Stimulated activated effector memory CD8-positive, alpha-beta T cell treated with anti-CD3 and anti-CD28 coated beads, Interleukin-12 subunit alpha, Interleukin-12 subunit beta, amount 100 ng/mL, for 72 hours (primary cell): ENCODE measurements around the gene AGMAT.

Experiments used
- ATAC-seq: fragments of 150-1000 bp; cut with Tn5 transposase; 2 replicates; pipeline ENCODE4 v1.10.0; 2021
- DNase-seq, 2 donors: peaks; one replicate each; pipeline ENCODE4 v3.0.0; 2021 to 2022; ENCODE audit warnings: low spot score in 2 of 2
- H3K27ac Mint-ChIP-seq: one replicate; pipeline ENCODE4 v1.8.0; 2022; ENCODE audit warnings: mild to moderate bottlenecking, mixed read lengths
- H3K36me3 Mint-ChIP-seq: one replicate; pipeline ENCODE4 v1.8.0; 2022; ENCODE audit warnings: mild to moderate bottlenecking, mixed read lengths
- H3K4me1 Mint-ChIP-seq: one replicate; pipeline ENCODE4 v1.8.0; 2022; ENCODE audit warnings: mixed read lengths
- H3K4me3 Mint-ChIP-seq: one replicate; pipeline ENCODE4 v1.8.0; 2022; ENCODE audit warnings: mild to moderate bottlenecking, mixed read lengths
- H3K9me3 Mint-ChIP-seq: one replicate; pipeline ENCODE4 v1.8.0; 2022; ENCODE audit warnings: mixed read lengths

Gene AGMAT

DNA sequence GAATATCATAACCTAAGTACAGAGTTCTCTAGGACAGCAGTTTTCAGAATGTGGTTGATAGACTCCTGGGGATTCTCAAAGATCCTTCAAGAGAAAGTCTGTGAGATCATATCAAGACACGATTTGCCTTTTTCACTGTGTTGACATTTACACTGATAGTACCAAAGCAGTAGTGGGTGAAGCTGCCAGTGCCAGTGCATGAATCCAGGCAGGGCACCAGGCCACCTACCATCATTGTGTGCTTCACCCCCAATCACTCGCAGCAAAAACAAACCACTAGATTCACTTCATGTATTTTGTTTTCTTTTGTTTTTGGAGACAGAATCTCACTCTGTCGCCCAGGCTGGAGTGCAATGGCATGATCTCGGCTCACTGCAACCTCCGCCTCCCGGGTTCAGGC lies 34.3 kb downstream of the AGMAT start:
- DNase-seq, result no peak
- Mint-ChIP-seq H3K27ac (no peak overlapping the region), H3K36me3 (peaks cover 49% of the 10 kb centered on the region)

DNA sequence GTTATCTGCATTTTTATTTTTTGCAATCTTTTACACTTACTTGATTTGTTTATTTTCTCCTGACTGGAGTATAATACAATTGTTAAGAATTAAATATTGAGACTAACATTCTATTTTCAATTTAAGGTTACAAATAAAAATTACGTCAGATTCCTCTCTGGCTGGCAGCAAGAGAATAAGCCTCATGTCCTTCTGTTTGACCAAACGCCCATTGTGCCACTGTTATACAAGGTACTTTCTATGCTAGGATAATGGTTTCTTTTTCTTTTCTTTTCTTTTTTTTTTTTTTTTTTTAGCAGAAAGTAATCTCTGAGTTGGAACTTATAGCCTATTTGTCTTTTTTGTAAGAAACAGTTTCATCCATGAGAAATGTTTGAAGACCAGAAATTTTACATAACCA lies 38.2 kb downstream of the AGMAT start:
- Mint-ChIP-seq H3K4me1 (no peaks in the 10 kb centered on the region), H3K4me3 (no peak overlapping the region), H3K36me3 (peaks cover 64% of the 10 kb centered on the region), H3K27ac (no peak overlapping the region), H3K9me3 (no peaks in the 10 kb centered on the region)
- DNase-seq (no peak), ATAC-seq (no peak)

More for the DNA sequence above, 34.3 kb downstream of the AGMAT start:
- H3K9me3 Mint-ChIP-seq, result no peaks in the 10 kb centered on the region
- H3K4me1 Mint-ChIP-seq, result no peaks in the 10 kb centered on the region
- no peak overlapping the region for H3K4me3 Mint-ChIP-seq
- ATAC-seq, result no peak

DNA sequence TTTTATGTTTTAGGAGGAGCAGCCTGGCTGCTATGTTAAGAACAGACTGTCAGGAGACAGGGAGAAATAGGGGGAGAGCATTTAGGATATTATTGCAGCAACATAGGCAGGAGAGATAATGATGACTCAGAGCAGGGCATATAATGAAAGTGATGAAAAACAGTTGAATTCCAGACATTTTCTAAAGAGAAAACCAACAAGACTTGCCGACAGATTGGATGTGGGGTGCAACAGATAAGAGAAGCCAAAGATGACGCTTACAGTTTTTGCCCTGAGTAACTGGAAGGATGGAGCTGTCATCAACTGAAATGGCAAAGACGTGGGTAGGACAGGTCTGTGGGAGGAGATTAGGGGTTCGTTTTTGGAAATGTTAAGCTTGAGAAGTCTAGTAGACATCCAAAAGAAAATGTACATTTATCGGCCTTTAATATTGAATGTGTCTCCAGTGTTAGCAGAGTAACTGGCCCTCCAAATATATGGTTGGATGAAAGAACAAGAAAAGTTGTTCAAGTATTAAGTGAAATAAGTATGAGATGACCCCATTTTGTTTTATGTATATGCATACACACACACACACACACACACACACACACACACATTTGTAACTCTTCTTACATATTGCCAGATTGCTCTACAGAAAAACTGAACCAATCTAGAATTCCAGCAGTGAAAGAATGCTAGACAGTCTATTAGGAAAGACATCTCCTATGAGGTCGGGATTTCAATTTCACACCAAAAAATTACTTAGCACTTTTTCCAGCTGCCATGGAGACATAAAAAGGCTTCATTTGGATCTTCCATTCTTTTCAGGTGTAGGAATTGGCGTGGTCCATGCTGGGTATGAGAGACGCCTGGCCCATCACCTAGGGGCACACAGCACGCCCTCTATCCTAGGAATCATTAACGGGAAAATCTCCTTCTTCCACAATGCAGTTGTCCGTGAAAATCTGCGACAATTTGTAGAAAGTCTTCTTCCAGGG lies 41.0 kb downstream of the AGMAT start:
- Mint-ChIP-seq H3K4me1 (no peaks in the 10 kb centered on the region), H3K36me3 (peaks cover 73% of the 10 kb centered on the region), H3K9me3 (no peaks in the 10 kb centered on the region), H3K4me3 (no peak overlapping the region), H3K27ac (peak overlapping the region; percentile 14)
- ATAC-seq (no peak), DNase-seq (no peak)

DNA sequence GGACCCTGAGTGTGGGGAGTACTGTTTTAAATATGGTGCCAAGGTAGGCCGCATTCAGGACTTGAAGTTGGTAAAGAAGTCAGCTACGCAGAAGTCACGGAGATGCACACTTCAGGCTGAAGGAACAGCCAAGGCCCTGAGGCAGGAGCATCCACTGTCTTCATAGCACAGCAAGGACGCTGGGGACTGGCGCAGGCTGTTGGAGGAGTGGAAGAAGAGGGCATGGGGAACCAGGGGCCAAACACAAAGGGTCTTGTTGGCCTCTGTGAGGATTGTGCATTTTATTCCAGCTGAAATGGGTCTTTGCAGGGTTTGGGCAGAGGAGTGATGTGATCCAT lies 41.6 kb downstream of the AGMAT start:
- H3K9me3 Mint-ChIP-seq, result no peaks in the 10 kb centered on the region
- no peak for ATAC-seq
- H3K4me1 Mint-ChIP-seq, result no peaks in the 10 kb centered on the region
- H3K4me3 Mint-ChIP-seq, result no peak overlapping the region
- peaks cover 73% of the 10 kb centered on the region for H3K36me3 Mint-ChIP-seq
- peak overlapping the region; percentile 14 for H3K27ac Mint-ChIP-seq
- no peak for DNase-seq

DNA sequence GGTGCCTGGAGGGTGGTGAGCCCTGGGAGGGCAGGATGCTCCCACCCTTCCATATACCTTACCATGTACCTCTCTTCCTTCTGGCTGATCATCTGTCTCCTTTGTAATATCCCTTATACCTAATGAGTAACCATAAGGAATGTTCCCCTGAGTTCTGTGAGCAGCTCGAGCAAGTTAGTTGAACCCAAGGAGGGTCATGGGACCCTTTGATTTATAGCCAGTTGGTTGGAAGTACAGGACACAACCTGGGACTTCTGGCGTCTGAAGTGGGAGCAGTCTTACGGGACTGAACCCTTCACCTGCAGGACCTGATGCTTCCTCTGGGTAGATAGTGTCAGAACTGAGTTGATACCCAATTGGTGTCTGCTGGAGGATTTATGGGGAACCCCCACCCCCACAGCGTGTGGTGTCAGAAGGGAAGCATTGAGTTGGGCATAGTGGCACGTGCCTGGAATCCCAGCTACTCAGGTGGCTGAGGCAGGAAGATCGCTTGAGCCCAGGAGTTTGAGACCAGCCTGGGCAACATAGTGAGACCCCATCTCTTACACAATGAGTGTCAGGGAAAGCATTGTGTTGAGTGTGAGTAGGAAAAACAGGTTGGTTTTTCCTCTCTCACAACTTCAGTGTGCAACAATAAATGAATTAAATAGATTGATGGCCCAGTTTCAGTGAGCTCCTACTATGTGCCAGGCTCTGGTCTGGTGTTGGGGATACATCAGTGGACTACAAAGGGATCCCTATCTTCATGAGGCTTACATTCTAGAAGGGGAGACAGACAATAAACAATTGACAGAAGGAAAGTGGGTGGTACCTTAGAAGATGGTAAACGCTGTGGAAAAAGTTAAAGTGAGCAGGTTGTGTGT lies 42.2 kb downstream of the AGMAT start:
- peak overlapping the region; percentile 14 for H3K27ac Mint-ChIP-seq
- no peak for ATAC-seq
- no peak for DNase-seq
- no peak overlapping the region for H3K4me3 Mint-ChIP-seq
- H3K36me3 Mint-ChIP-seq, result peaks cover 73% of the 10 kb centered on the region
- no peaks in the 10 kb centered on the region for H3K9me3 Mint-ChIP-seq
- H3K4me1 Mint-ChIP-seq, result no peaks in the 10 kb centered on the region

DNA sequence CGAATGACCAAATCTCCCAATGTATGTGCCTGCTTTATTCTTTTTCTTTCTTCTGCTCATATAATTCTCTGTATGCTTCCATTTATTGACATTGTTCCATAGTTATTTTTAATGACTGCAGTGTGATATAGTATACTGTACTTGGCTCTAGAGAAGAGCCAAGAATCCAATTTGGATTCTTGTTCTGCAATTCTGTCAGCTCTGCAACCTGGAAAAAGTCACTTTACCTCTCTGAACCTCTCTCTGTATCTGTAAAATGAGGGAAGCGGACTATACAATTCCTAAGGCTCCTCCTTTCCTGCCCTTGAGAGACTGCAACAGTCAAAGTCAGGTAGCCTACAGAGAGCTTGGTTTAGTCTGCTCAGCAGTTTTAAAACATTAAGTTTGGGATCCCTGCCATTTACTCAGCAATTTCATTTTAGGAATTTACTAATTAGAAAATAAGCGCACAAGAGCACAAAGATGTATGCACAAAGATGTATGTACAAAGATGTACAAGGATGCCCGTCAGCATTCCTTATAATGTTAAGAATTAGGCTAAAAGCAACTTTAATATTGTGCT lies 43.5 kb downstream of the AGMAT start:
- Mint-ChIP-seq H3K27ac (no peak overlapping the region), H3K9me3 (no peaks in the 10 kb centered on the region)

DNA sequence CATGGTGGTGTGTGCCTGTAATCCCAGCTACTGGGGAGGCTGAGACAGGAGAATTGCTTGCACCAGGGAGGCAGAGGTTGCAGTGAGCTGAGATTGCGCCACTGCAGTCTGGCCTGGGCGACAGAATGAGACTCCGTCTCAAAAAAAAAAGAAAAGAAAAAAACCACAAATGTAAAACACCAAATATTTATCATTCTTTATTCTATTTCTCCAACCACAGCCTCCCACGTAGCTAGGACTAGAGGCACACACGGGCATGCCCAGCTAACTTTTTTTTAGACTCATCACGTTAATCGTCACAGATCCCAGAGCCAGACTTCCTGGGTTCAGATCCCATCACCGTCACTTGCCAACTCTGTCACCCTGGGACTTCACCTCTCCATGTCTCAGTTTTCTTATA lies 44.7 kb downstream of the AGMAT start:
- peak overlapping the region; percentile 67 for H3K27ac Mint-ChIP-seq
- peaks cover 75% of the 10 kb centered on the region for H3K36me3 Mint-ChIP-seq
- H3K4me1 Mint-ChIP-seq, result no peaks in the 10 kb centered on the region
- no peak overlapping the region for H3K4me3 Mint-ChIP-seq
- no peak for DNase-seq
- no peak for ATAC-seq
- no peaks in the 10 kb centered on the region for H3K9me3 Mint-ChIP-seq

More for the DNA sequence above, 43.5 kb downstream of the AGMAT start:
- DNase-seq, result no peak
- ATAC-seq, result no peak
- Mint-ChIP-seq H3K36me3 (peaks cover 73% of the 10 kb centered on the region), H3K4me3 (no peak overlapping the region), H3K4me1 (no peaks in the 10 kb centered on the region)

DNA sequence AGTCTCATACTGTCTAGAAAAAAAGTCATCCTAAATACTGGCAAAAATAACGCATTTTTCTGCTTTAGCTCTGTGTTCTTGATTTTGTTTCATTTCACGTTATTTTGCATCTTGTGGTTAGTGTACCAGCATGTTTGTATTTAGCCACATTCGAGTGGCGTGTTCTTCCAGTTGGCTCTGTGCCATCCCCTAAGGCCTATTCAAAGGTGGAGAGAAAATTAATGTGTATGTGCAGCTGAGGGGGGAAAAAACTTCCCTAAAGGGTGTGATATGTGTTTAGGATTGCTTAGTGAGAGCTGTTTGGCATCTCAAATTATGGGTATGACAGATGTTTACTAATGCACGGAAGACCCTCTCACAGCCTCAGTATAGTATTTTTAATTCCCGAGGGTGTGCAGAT lies 46.1 kb downstream of the AGMAT start:
- H3K27ac Mint-ChIP-seq, result no peak overlapping the region
- ATAC-seq, result no peak

DNA sequence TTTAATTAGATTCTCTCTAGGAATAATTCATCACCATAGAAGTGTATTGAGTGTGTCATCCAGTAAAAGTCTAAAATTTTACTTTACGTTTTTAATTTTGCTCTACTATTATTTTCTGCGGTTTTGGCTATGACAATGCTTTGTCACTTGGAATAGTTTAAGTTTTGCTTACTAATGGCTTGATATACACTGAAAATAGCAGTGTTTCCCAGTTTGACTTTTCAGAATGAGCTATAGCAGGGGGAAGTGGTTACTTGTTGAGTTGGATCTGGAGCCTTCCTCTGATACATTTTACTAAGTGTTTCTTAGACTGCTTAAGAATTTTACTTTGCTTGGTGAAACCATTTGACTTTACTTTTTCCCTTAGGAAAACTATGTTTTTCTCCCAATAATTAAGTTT lies 53.2 kb downstream of the AGMAT start:
- DNase-seq (no peak), ATAC-seq (peak; percentile 69)
- Mint-ChIP-seq H3K9me3 (no peaks in the 10 kb centered on the region), H3K36me3 (peaks cover 43% of the 10 kb centered on the region), H3K4me3 (peak overlapping the region; percentile 18), H3K4me1 (peaks cover 26% of the 10 kb centered on the region), H3K27ac (no peak overlapping the region)

More for the DNA sequence above, 46.1 kb downstream of the AGMAT start:
- no peak overlapping the region for H3K4me3 Mint-ChIP-seq
- peaks cover 75% of the 10 kb centered on the region for H3K36me3 Mint-ChIP-seq
- no peaks in the 10 kb centered on the region for H3K9me3 Mint-ChIP-seq
- DNase-seq, result no peak
- no peaks in the 10 kb centered on the region for H3K4me1 Mint-ChIP-seq

DNA sequence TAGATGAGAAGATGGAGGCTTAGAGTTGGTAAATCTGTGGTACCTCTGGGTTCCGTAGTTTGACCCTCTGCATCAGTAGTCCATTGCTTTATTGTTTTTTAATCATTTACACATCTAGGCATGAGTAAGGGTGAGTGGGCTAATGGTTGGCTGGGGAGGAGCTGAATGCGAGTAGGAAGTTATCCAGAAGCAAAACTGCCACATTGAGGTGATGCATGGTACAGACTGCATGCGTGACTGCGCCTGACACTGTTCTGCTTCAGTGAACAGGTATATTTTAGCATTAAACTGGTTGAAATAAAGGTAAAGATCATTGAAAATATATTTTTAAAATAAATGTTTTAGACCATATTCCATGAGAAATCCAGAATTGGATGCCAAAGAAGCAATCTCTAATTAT lies 53.8 kb downstream of the AGMAT start:
- no peak overlapping the region for H3K4me3 Mint-ChIP-seq
- H3K27ac Mint-ChIP-seq, result no peak overlapping the region
- ATAC-seq (no peak), DNase-seq (no peak)
- no peaks in the 10 kb centered on the region for H3K9me3 Mint-ChIP-seq
- peaks cover 41% of the 10 kb centered on the region for H3K36me3 Mint-ChIP-seq
- H3K4me1 Mint-ChIP-seq, result peaks cover 33% of the 10 kb centered on the region

DNA sequence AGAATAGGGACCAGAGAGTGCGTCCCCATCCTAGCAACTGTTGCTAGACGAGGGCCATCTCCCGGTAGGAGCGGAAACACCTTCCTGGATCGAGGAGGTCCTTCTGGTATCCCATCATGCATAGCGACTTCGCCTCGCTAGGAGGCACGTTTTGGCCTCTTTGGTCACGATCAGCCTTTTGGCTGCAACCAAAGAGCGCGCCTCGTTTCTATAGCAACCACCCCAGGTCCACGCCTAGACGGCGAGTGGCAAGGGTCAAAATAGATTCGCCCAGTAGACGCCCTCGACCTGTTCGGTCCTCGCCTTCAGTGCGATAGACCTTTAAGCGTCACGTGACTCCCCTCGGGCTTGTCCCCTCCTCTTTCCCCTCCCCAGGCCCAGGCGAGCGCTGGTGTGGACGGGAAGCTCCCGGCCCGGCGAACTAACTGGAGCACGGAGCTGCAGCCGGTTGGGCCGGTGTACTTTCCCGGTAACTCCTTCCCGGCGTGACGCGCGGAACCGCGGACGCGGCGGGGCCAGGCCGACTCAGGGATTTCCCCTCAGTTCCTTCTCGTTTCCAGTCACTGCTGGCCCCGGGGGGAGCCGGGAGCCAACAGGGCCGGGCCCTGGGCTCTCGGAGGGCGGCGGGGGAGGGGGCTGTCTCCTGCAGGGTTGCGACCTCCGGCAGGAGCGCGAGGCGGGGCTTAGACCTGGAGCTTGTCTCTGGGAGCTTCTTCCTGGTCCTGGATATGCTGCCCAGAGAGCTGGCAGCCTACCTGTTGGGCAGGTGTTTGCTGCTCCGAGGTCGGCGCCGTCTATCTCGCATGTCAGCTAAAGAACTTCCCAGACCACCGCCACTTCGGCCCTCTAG lies 58.1 kb downstream of the AGMAT start, which contains the start of gene DNAJC16:
TSS of gene DNAJC16 (plus strand) at position 359 of the 850 bp plus-strand sequence. CDS start 2,258 bp downstream, outside the sequence.
- Mint-ChIP-seq H3K4me3 (peak within 1 kb of the TSS; percentile 77), H3K4me1 (peaks cover 46% of the 10 kb centered on the region), H3K27ac (peak within 1 kb of the TSS; percentile 99), H3K9me3 (no peaks in the 10 kb centered on the region), H3K36me3 (peaks cover 22% of the 10 kb centered on the region)
- DNase-seq (peak; percentile 86 to 98), ATAC-seq (peak; percentile 80)

DNA sequence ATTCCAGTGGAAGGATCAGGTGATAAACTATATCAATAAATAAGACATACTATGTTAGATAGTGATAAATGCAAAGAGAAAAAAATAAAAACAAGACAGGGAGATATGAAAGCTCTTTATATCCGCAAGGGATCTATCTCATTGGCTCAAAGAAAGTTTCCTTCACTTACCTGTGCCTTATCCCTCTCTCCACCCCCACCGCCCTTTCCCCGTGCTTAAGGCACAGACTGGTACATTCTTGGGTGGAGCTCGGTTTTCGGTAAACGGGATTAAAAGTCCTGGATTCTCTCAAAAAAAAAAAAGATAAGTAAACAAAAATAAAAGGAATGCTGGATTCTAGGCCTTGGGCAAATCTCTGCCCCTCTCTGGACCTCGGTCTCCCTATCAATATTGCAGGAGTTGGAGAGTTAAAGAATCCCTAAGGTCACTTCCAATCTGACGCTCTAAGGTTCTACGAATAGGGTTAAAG lies 58.8 kb downstream of the AGMAT start:
- peaks cover 46% of the 10 kb centered on the region for H3K4me1 Mint-ChIP-seq
- peaks cover 18% of the 10 kb centered on the region for H3K36me3 Mint-ChIP-seq
- ATAC-seq, result no peak
- H3K4me3 Mint-ChIP-seq, result peak overlapping the region; percentile 77
- DNase-seq, result no peak
- no peaks in the 10 kb centered on the region for H3K9me3 Mint-ChIP-seq
- peak overlapping the region; percentile 99 for H3K27ac Mint-ChIP-seq

DNA sequence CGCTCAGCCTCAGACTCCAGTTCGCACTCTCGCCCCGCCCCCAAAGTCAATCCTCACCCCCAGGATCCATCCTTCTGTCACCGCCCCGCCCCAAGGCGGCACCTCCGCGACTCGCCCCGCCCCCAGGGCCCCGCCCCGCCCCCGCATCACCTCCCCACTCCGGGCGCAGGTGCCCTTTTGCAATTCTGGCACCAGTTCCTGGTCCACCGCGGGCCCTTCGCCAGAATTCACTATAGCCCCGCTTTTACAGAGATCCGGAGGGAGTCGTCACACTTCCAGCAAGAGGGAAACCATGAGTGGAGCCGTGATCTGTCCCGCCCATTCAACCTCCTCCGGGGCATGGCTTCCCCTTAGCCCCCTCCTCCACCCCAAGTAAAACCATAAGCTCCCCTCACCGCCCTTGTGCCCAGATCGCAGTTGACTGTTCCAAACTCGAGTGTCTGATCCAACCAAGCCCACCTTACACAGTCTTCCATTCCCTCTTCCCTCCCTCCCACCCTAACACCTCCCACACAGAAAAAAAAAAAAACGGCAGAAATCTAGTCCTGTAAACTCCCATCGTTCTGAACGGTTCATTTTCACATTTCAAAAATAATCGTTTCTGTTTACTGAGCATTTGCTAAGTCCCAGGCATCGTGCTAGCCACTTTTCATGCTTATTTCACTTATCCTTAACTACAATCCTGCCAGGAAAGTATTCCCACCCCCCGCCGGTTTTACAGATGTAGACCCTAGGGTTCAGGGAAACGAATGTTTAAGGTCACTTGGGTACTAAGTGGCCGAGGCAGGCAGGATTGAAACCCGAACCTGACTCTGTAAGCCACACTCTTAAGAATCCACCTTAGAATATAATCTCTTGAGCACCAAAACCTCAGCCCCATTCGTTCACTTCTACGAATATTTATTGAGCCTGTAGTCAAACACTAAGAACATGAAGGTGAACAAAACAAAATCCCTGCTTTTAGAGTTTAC lies 59.5 kb downstream of the AGMAT start:
- Mint-ChIP-seq H3K4me3 (peak overlapping the region; percentile 77), H3K9me3 (no peaks in the 10 kb centered on the region), H3K27ac (peak overlapping the region; percentile 99), H3K36me3 (peaks cover 18% of the 10 kb centered on the region), H3K4me1 (peaks cover 46% of the 10 kb centered on the region)
- DNase-seq, result peak; percentile 98 to 100
- peak; percentile 70 for ATAC-seq
